SU-DHL-6 (cell line): ENCODE data around the gene HOXC10.

ENCODE experiments used
- H2AFZ ChIP-seq: fragments of 200-600 bp; sonication (generic); 2 replicates; pipeline ENCODE4 v1.6.1; 2014; ENCODE audit warnings: low read depth, mild to moderate bottlenecking, moderate library complexity, mixed read lengths, antibody characterized with exemption, low read length; ENCODE audit not compliant: severe bottlenecking
- H3F3A ChIP-seq: fragments of 200-600 bp; shearing (Covaris generic); 2 replicates; pipeline ENCODE4 v1.6.0; 2016; ENCODE audit warnings: antibody characterized with exemption, mild to moderate bottlenecking; ENCODE audit not compliant: insufficient read depth
- H3K27ac ChIP-seq: fragments of 200-600 bp; sonication (generic); 2 replicates; pipeline ENCODE4 v1.5.1; 2016; ENCODE audit warnings: low read depth, mild to moderate bottlenecking, low read length, moderate library complexity, mixed read lengths
- H3K27me3 ChIP-seq: fragments of 200-600 bp; sonication (generic), shearing (Covaris generic); 2 replicates; pipeline ENCODE4 v1.6.0; 2014; ENCODE audit warnings: mild to moderate bottlenecking, low read length
- H3K36me3 ChIP-seq: fragments of 200-600 bp; sonication (generic); 2 replicates; pipeline ENCODE4 v1.6.1; 2014; ENCODE audit warnings: mild to moderate bottlenecking, low read length, mixed read lengths
- H3K4me2 ChIP-seq: fragments of 300-600, 200-600 bp; shearing (Covaris generic), sonication (generic); 2 replicates; pipeline ENCODE4 v1.6.0; 2014; ENCODE audit warnings: low read length, low read depth, mild to moderate bottlenecking; ENCODE audit not compliant: poor library complexity, severe bottlenecking
- H3K4me3 ChIP-seq: fragments of 200-600 bp; sonication (generic); 2 replicates; pipeline ENCODE4 v1.5.1; 2014; ENCODE audit warnings: antibody characterized with exemption, low read length, mild to moderate bottlenecking, mixed read lengths; ENCODE audit not compliant: insufficient read depth, poor library complexity, severe bottlenecking
- H3K79me2 ChIP-seq: fragments of 200-600 bp; sonication (generic); 2 replicates; pipeline ENCODE4 v1.6.1; 2014; ENCODE audit warnings: mild to moderate bottlenecking, low read length, moderate library complexity; ENCODE audit not compliant: insufficient read depth
- H3K9ac ChIP-seq: fragments of 200-600 bp; sonication (generic); 2 replicates; pipeline ENCODE4 v1.7.0; 2014; ENCODE audit warnings: mild to moderate bottlenecking, low read length
- H3K9me2 ChIP-seq: fragments of 200-600 bp; sonication (generic); replicated peaks from 2 replicates; pipeline ENCODE4 v1.6.1; 2014; ENCODE audit warnings: low read length; ENCODE audit not compliant: insufficient read depth
- H3K9me3 ChIP-seq: fragments of 200-600 bp; sonication (generic); 2 replicates; pipeline ENCODE4 v1.6.1; 2014; ENCODE audit warnings: low read length, mixed read lengths; ENCODE audit not compliant: insufficient read depth
- H4K20me1 ChIP-seq: fragments of 200-600 bp; sonication (generic); 2 replicates; pipeline ENCODE4 v1.6.1; 2014; ENCODE audit warnings: low read depth, mild to moderate bottlenecking, antibody characterized with exemption, low read length, moderate library complexity, mixed read lengths
- EZH2phosphoT487 ChIP-seq: fragments of 200-600 bp; sonication (generic), shearing (Covaris generic); conservative IDR thresholded peaks from 2 replicates; pipeline ENCODE4 v1.6.1; 2018; ENCODE audit warnings: mild to moderate bottlenecking, antibody characterized with exemption, low read length, moderate library complexity, mixed read lengths
- TF ChIP-seq, protein P1 (sequence below): fragments of 200-600 bp; sonication (generic); IDR thresholded peaks from one replicate; pipeline ENCODE4 v1.5.1; 2017; ENCODE audit warnings: antibody characterized with exemption, mild to moderate bottlenecking, low read length, moderate library complexity; ENCODE audit not compliant: insufficient read depth, poor library complexity, severe bottlenecking

The HOXC10 gene

GRCh38 chr12:53994264-53995001 lies 9.5 kb downstream of the HOXC10 start:
- Histone ChIP-seq H2AFZ (no peak overlapping the region), H3K79me2 (no peaks in the 10 kb centered on the region), H3K27me3 (no peaks in the 10 kb centered on the region), H3K4me2 (no peak overlapping the region), H3K9ac (no peak overlapping the region), H4K20me1 (no peaks in the 10 kb centered on the region), H3K4me3 (no peak overlapping the region), H3K27ac (no peak overlapping the region), H3K36me3 (no peaks in the 10 kb centered on the region), H3K9me2 (no peaks in the 10 kb centered on the region), H3K9me3 (no peaks in the 10 kb centered on the region), H3F3A (no peaks in the 10 kb centered on the region)
- TF ChIP-seq, protein P1, sequence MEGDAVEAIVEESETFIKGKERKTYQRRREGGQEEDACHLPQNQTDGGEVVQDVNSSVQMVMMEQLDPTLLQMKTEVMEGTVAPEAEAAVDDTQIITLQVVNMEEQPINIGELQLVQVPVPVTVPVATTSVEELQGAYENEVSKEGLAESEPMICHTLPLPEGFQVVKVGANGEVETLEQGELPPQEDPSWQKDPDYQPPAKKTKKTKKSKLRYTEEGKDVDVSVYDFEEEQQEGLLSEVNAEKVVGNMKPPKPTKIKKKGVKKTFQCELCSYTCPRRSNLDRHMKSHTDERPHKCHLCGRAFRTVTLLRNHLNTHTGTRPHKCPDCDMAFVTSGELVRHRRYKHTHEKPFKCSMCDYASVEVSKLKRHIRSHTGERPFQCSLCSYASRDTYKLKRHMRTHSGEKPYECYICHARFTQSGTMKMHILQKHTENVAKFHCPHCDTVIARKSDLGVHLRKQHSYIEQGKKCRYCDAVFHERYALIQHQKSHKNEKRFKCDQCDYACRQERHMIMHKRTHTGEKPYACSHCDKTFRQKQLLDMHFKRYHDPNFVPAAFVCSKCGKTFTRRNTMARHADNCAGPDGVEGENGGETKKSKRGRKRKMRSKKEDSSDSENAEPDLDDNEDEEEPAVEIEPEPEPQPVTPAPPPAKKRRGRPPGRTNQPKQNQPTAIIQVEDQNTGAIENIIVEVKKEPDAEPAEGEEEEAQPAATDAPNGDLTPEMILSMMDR: no peak
- TF ChIP-seq EZH2phosphoT487: no peak

- Histone ChIP-seq H3K36me3 (no peaks in the 10 kb centered on the region), H3K9me3 (no peaks in the 10 kb centered on the region), H4K20me1 (no peaks in the 10 kb centered on the region), H3K27ac (no peak overlapping the region), H3K4me2 (no peak overlapping the region), H3K79me2 (no peaks in the 10 kb centered on the region), H3K9me2 (no peaks in the 10 kb centered on the region), H3K9ac (no peak overlapping the region), H3F3A (no peaks in the 10 kb centered on the region), H3K27me3 (no peaks in the 10 kb centered on the region), H3K4me3 (no peak overlapping the region), H2AFZ (no peak overlapping the region)
- no peak for TF ChIP-seq EZH2phosphoT487
- TF ChIP-seq, protein P1: no peak
These were observed 10.0 kb downstream of the HOXC10 start for GRCh38 chr12:53995002-53995377.

DNA sequence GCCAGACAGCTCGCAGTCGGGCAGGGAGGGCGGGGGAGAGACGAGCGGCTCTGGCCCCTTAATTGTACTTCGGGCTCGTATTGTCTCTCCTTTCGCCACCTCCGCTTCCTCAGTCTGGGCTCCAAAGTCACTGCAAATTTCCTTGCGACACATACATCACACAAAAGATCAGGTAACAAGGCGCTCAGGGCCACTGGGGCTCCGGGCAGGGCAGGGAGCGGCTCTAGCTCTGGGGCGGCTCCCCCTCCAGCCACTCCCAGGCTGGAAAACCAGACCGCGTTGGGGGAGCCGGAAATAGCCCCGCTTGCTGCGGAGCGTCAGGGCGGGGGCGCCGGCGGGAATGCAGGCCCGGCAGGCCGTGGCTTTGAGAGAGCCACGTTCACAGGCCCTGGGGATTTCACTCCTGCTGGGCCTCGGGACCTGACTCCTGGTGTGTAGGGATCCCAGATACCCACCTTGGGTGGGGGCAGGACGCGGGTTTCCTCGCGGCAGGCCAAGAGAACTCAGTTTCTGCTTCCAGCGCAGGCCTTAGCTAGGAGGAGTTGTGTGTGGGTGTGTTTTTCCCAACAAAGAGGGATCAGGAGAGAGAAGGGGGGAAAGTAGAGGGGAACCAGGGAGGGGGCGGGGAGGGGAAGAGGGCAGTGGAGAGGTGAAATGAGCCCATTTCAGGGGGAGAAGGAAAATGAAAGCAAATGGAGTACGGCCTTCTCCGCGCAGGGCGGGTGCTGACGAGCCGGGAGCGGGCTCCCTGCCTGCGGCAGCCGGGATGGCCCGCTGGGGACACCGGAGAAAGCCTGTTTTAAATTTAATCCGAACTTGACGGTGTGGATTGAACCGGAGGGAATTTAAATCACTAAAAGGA lies 10.7 kb downstream of the HOXC10 start:
- H3K4me2 ChIP-seq: no peak overlapping the region
- H3K4me3 ChIP-seq: no peak overlapping the region
- H3K27ac ChIP-seq: no peak overlapping the region
- H3F3A ChIP-seq: no peaks in the 10 kb centered on the region
- H3K9me2 ChIP-seq: no peaks in the 10 kb centered on the region
- no peak overlapping the region for H3K9ac ChIP-seq
- H3K9me3 ChIP-seq: no peaks in the 10 kb centered on the region
- H3K36me3 ChIP-seq: no peaks in the 10 kb centered on the region
- H3K27me3 ChIP-seq: no peaks in the 10 kb centered on the region
- TF ChIP-seq, protein P1: no peak
- no peak for TF ChIP-seq EZH2phosphoT487
- no peak overlapping the region for H2AFZ ChIP-seq
- no peaks in the 10 kb centered on the region for H4K20me1 ChIP-seq
- no peaks in the 10 kb centered on the region for H3K79me2 ChIP-seq
